Epithelial cell of esophagus (primary cell): ENCODE measurements around the gene PRKACG.
"Not testable (repeated sequence)": the region's sequence is repeated elsewhere in the genome, so short reads cannot be mapped to it uniquely, and the experiment has no call there.

ENCODE experiments used
- DNase-seq: peaks from one replicate; pipeline ENCODE4 v3.0.0; 2010; ENCODE audit warnings: low read depth
- H3K4me3 ChIP-seq: 2 replicates; pipeline ENCODE4 v1.5.1; 2011; ENCODE audit warnings: mild to moderate bottlenecking, low read length, control low read depth
- TF ChIP-seq, protein P1 (sequence below): IDR thresholded peaks from 2 replicates; pipeline ENCODE4 v1.5.1; 2011; ENCODE audit warnings: low read depth, mild to moderate bottlenecking, low read length, control low read depth, inconsistent platforms; ENCODE audit not compliant: insufficient read depth; ENCODE audit errors: missing control alignments

PRKACG gene

DNA sequence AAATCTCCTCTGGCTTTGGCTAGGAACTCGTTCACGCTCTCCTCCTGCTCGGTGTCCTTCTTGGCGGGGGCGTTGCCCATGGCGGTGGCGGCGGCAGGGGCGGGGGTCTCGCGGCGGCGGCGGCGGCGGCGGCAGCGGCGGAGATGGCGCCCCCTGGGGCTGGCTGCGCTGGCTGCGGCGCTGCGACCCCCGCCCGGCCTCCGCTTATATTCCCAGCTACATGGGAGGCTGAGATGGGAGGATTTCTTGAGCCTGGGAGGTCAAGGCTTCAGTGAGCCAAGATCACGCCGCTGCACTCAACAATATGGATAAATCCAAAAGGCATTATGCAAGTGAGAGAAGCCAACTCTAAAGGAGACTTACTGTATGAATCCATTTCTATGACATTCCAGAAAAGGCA is at the start of gene PRKACG:
TSS of gene PRKACG (minus strand) at position 101 of the 400 bp plus-strand sequence. CDS start at position 80, 21 bp downstream.
- TF ChIP-seq, protein P1, sequence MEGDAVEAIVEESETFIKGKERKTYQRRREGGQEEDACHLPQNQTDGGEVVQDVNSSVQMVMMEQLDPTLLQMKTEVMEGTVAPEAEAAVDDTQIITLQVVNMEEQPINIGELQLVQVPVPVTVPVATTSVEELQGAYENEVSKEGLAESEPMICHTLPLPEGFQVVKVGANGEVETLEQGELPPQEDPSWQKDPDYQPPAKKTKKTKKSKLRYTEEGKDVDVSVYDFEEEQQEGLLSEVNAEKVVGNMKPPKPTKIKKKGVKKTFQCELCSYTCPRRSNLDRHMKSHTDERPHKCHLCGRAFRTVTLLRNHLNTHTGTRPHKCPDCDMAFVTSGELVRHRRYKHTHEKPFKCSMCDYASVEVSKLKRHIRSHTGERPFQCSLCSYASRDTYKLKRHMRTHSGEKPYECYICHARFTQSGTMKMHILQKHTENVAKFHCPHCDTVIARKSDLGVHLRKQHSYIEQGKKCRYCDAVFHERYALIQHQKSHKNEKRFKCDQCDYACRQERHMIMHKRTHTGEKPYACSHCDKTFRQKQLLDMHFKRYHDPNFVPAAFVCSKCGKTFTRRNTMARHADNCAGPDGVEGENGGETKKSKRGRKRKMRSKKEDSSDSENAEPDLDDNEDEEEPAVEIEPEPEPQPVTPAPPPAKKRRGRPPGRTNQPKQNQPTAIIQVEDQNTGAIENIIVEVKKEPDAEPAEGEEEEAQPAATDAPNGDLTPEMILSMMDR = no peak

DNA sequence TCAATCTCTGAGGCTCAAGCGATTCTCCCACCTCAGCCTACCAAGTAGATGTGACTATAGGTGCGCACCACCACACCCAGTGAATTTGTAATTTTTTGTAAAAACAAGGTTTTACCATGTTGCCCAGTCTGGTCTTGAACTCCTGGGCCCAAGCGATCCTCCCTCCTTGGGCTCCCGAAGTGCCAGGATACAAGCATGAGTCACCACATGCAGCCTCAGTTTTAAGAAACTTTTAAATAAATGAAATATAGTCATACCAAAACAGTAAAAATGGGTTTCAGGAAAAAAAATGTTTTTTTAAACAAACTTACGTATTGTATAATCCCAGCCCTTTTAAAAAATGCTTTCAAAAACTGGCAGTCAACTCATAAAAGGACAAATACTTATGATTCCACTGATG is 48.3 kb upstream of the PRKACG start:
- no peak for DNase-seq
- TF ChIP-seq, protein P1 = no peak

More for the DNA sequence above, at the start of gene PRKACG:
- DNase-seq = no peak
- H3K4me3 ChIP-seq = no peak within 1 kb of the TSS

DNA sequence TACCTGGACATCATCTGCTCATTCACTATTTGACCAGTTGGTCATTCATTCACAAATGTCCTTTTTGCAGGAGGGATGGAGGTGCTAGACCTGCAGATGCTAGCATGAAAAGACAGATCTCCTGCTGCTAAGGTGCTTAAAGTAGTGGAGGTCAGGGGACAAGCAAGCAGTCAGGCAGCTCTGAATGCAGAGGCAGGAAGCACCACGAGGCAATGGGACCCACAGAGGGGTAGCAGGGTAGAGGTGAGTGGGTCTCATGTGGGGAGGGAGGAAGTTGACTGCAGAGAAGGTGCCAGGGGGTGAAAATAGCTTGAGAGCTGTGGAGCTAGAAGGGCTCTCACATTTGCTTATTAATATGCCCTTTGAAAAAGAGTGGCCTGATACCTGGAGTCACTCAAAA is 46.9 kb upstream of the PRKACG start:
- no peak for DNase-seq
- H3K4me3 ChIP-seq = no peak overlapping the region
- TF ChIP-seq, protein P1 = no peak

More for the DNA sequence above, 48.3 kb upstream of the PRKACG start:
- no peak overlapping the region for H3K4me3 ChIP-seq

DNA sequence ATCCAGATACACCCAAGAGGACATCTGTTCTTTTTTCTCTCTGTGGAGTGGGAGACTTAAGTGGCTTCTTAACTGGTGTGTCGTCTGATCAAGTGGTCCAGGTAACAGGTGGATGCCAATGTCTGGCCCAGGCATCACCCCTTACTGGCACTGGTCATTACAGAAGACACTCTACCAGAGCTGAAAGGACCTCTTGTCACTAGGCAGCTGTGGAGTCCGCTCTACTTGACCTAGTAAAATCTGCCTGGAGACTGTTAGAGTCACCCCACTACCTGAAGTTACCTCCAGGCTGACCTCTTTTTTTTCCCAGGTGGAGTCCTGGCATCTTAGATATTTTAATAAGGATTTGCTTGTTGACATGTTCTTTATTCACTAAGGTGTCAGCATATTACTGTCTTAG is 44.2 kb upstream of the PRKACG start:
- no peak overlapping the region for H3K4me3 ChIP-seq
- TF ChIP-seq, protein P1 = no peak
- DNase-seq = no peak

DNA sequence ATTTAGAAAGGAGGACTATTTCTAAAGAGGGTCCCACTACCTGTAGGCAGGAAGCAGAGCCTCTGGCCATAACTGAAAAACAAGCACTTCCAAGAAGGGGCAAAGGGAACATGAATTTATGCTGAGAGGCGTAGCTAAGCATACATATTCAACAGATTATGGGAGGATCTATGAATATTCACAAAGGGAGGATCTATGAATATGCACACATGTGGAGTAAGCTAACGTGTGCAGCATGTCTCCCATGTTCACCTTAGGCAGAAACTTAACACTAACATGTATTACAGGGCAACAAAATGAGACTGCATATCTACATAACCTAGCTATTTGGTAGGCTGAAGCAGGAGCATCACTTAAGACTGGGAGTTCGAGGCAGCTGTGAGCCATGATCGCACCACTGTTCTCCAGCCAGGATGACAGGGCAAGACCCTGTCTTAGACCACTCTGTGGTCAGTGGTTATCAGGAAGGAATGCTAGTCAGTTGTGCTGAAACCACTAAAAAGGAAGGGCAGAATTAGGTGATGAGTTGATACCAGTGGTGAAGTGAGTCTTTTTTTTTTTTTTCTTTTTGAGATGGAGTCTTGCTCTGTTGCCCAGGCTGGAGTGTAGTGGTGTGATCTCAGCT is 42.4 kb upstream of the PRKACG start:
- no peak overlapping the region for H3K4me3 ChIP-seq
- TF ChIP-seq, protein P1 = no peak
- no peak for DNase-seq

DNA sequence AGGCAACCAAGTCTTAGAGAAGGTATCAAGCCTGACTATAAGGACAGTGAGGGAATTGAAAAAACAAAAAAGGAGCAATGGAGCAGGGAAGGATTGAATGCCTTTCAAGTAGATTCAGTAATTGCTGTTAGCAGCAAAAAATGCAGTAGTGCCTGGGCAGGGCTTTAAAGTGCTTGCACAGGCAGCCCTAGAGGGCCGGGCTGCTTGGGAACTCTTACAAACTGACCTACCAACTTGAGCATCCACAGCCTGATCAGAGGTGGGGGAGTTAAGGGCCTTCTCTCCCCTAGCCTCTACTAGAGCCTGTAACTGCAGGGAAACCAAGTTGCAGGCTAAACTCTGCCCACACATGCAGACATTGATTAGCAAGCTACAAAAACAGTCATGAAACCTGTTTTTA is 41.1 kb upstream of the PRKACG start:
- TF ChIP-seq, protein P1 = no peak
- no peak overlapping the region for H3K4me3 ChIP-seq
- DNase-seq = no peak

DNA sequence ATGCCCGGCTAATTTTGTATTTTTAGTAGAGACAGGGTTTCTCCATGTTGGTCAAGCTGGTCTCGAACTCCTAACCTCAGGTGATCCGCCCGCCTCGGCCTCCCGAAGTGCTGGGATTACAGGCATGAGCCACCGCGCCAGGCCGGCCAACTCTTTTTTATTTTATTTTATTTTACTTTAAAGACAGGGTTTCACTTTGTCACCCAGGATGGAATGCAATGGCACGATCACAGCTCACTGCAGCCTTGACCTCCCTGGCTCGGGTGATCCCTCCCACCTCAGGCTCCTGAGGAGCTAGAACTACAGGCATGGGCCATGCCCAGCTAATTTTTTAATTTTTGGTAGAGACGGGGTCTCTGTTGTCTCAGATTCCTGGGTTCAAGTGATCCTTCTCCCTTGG is 37.0 kb upstream of the PRKACG start:
- DNase-seq, H3K4me3 ChIP-seq: not testable (repeated sequence)

DNA sequence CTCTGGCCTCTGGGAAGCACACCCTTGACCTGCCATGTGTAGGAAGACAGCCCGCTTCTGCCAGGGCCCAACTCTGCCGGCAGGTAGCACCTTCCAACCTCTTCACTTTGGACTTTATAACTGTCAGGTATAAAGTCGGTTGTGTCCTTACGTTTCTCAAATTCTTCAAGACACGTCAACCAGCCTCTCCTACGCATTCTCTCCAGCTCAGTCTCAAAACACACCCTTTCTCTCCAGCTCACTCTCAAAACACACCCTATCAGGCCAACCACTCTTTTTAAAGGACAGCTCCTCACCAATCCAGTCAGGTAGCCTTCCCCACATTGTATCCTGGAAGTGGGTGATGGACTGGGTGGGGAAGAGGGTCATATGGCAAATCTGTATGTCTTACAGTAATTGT is 35.2 kb upstream of the PRKACG start:
- no peak overlapping the region for H3K4me3 ChIP-seq
- peak; percentile 5 for DNase-seq
- TF ChIP-seq, protein P1 = no peak
